DLD1 (cell line): ENCODE data around the gene SHISA9.
"Not testable (repeated sequence)": the region's sequence is repeated elsewhere in the genome, so short reads cannot be mapped to it uniquely, and the experiment has no call there.

Experiments used
- in situ Hi-C: cut with HindIII; loops from 2 replicates; pipeline ENCODE4 v1.10.0; 2017; ENCODE audit warnings: low sequenced_read_pairs

SHISA9 gene

DNA sequence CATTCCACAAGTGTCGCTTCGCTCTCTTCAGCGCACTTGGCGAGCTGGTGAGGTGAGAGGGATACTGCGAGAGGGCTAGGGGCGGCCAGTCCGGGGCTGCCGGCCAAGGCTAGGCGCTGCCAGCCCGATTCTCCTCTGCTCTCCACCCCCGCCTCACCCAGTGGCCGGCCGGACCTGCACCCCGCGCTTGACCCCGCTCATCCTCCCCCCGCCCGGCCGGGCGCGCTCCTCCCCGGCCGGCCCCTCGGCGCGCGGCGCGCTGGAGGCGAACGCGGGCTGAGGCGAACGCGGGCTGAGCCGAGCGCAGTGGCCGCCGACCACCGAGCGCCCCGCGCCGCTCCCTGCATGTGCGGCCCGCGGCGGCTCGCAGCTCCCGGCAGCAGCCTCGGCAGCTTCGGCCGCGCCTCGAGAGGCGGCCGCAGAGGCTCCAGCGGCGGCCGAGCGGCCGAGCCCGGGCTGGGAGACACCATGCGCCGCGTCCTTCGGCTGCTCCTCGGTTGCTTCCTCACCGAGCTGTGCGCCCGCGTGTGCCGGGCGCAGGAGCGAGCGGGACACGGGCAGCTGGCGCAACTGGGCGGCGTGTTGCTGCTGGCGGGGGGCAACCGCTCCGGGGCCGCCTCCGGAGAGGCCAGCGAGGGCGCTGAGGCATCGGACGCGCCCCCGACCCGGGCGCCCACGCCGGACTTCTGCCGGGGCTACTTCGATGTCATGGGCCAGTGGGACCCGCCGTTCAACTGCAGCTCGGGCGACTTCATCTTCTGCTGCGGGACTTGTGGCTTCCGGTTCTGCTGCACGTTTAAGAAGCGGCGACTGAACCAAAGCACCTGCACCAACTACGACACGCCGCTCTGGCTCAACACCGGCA is at the start of gene SHISA9:
TSS of gene SHISA9 (plus strand) at position 2 of the 865 bp plus-strand sequence.
- in situ Hi-C loops: no loop called here

DNA sequence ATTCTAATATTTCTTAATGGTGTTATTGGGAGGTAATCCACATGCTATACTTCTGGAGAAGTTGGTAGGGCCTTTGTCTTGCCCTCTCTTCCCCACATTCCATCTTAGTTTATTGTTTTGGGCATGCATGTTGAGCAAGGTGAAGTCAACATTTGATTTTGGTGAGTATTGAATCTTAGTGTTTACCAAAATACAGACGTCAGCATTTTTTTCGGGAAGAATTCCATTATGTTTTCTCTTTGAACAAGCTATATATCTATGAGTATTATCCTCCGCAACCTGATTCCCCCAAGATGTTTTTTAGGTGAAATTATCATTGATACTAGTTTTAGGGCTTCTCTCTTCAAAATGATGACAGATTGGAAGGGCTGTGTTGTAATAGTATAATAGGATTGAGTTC is 47.4 kb upstream of the SHISA9 start:
- in situ Hi-C loops: no loop called here

DNA sequence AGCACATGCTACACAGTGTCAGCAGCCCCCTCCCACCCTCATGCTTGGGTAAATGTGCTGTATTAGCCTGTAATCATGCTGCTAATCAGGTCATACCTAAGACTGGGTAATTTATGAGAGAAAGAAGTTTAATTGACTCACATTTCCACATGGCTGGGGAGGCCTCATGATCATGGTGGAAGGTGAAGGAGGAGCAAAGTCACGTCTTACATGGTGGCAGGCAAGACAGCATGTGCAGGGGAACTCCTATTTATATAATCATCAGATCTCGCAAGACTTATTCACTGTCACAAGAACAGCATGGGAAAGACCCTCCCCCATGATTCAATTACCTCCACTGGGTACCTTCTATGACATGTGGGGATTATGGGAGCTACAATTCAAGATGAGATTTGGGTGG is 44.0 kb upstream of the SHISA9 start:
- in situ Hi-C loops: not testable (repeated sequence)

DNA sequence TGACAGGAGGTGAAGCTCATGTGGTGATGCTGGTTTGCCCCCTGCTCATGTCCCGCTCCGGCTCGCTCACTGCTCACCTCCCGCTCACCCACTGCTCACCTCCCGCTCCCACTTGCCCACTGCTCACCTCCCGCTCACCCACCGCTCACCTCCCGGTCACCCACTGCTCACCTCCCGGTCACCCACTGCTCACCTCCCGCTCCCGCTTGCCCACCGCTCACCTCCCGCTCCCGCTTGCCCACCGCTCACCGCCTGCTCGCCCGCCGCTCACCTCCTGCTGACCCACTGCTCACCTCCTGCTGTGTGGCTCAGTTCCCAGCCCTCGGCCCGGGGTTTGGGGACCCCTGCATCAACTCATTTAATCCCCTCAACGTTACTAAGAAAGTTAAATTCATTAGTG is 39.1 kb upstream of the SHISA9 start:
- in situ Hi-C loops: no loop called here

DNA sequence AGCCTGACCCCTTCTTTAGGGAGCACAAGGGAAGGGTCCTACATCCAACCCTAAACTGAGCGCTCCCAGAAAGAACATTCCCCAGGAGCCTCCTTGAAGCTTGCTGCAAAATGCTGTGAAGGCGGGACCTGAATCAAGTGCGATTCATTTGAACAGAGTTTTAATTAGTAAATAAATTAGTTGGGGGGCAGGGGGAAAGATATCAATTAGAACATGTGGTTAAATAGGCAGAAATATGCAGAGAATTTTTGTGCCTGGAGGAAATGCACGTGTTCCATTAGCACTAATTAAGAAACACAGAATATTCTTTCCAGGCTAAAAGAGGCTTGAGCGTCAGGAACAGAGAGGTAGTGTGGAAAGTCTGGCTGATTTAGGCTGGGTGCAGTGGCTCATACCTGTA is 38.5 kb upstream of the SHISA9 start:
- in situ Hi-C loops: no loop called here

DNA sequence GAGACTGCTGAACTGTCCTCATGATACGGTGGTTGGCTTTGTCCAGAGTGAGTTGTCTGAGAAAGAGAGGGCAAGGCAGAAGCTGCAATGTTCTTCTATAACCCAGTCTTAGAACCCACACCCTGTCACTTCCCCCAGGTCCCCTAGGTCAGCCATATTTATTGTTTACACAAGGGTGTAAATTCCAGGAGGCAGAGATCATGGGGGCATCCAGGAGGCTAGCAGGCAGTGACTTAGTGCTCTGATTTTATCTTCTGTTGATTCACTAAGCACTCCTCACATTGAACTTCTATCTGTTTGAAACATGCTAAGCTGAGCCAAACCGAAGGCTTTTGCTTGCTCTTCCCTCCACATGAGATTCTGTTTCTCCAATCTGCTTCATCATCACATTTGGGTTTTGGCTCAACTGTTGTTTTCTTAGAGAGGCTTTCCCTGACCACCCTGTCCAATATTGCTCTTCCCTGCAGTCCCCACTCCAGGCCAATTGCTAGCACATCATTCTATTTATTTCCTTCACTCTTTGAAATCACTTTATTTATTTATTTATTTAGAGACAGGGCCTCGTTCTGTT is 34.3 kb upstream of the SHISA9 start:
- in situ Hi-C loops: no loop called here

DNA sequence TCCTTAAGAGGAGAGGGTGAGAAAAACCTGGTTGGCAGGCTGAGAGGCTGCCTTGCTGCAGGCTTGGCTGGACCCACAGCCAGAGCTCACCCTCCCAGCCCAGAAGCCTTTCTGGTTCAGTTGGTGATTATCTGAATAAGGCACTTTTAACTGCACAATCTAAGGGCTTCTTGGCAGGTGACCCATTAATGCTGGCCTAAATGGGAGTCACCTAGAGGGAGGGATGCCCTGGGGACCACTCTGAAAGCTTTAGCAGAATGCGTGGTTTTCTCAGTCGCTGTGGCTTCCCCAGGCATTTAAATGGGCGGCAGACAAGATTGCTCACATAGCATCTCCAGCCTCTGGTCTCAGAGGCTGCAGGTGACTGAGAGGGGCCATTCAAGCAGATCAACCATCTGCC is 33.2 kb upstream of the SHISA9 start:
- in situ Hi-C loops: no loop called here

DNA sequence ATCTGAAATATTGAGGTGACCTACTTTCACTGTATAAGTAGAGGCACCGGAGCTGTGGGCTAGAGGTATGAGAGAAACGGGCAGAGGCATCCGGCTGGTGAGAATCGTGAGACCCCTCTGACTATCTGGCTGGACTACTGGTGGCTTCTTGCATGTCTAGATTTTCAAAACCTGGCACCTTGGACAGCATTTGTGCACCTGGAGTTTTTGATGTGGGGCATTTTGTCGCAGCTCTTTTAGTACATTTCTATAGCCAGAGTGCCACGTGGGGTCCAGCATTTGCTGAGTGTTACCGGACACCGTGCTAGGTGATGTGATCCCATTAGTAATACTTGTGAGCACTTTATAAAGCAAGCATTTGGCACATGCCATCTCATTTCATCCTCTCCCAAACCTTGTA is 32.6 kb upstream of the SHISA9 start:
- in situ Hi-C loops: no loop called here

DNA sequence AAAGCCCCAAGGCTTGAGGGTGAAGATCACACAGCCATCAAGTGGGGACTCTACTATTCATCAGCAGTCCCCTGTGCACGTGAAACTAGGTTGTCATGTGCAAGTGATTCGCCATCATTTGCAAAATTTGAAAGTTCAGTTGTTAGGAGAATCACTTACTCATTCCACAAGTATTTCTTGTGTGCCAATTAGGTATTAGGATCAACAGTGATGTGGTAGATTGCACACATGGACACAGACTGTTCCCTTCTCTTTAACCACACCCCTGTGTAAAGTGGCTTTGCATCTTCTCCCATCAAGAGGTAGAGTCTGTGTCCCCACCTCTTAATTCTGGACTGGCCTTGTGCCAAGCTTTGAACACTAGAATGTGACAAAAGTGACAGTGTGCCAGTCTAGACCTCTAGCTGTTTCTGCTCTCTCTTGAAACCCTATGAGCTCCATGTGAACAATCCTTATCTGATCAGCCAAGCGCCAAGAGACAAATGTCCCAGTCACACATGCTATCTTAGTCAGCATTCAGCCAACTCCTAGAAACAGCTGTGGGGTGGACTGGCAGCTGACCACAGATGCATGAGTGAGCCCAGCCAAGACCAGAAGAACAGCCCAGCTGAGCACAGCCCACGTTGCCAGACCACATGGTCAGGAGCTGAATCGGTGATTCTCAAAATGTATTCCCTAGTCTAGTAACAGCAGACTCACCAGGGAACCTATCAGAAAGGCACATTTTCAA is 31.5 kb upstream of the SHISA9 start:
- in situ Hi-C loops: no loop called here

DNA sequence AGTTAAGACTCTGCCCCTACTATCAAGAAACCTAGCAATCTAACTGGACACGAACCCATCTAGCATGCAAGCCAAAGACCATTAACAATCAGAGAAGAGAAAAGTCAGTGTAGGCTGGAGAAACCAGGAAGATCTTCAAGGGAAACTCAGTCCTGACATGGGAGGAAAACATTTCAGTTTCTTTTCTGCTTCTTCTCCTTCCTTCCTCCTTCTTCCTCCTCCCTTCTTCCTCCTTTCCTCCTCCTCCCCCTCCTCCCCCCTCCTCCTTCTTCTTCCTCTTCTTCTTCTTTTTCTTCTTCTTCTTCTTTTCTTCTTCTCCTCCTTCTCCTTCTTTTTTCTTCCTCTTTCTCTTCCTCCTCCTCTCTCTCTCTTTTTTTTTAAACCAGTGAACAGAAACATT is 29.6 kb upstream of the SHISA9 start:
- in situ Hi-C loops: no loop called here

DNA sequence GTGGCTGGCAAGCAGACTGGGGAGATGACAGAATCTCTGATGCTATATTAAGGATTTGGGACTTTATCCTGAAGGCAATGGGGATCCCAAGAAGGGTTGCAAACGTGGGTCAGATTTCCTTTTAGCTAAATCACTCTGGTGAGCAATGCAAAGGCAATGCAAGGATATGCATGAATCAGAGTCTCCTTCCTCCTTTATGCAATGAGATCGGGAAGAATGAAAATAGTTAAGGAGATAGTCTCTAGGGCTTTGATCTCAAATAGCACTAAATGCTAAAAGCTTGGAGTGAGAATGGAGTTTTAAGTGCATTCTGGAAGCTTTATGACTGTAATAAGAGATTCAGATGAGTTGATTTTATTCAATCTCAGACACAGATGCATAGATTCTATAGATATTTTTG is 27.2 kb upstream of the SHISA9 start:
- in situ Hi-C loops: no loop called here

DNA sequence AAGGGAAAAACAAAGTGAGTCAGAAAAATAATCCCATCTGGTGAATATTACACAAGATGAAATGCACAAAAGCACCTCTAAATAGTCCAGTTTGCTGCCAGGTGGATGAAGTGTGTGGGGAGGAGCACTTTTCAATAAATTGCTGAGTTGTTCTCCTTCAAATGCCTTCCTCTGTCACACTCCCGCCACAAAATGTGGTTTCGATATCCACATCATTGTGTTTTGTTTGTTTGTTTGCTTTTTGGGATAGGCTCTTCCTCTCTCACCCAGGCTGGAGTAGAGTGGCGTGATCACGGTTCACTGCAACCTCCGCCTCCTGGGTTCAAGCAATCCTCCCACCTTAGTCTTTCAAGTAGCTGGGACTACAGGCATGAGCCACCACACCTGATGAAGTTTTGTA is 24.6 kb upstream of the SHISA9 start:
- in situ Hi-C loops: no loop called here

DNA sequence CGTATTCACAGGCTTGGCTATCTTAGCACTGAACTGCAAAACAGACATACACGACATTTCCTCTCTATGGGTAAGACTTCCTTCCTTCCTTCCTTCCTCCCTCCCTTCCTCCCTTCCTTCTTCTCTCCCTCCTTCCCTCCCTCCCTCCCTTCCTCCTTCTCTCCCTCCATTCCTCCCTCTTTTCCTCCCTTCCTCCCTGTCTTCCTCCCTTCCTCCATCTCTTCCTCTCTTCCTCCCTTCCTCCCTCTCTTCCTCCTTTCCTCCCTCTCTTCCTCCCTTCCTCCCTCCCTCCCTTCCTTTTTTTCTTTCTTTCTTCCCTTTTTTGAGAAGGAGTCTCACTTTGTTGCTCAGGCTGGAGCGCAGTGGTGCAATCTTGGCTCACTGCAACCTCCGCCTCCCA is 22.4 kb upstream of the SHISA9 start:
- in situ Hi-C loops: no loop called here

DNA sequence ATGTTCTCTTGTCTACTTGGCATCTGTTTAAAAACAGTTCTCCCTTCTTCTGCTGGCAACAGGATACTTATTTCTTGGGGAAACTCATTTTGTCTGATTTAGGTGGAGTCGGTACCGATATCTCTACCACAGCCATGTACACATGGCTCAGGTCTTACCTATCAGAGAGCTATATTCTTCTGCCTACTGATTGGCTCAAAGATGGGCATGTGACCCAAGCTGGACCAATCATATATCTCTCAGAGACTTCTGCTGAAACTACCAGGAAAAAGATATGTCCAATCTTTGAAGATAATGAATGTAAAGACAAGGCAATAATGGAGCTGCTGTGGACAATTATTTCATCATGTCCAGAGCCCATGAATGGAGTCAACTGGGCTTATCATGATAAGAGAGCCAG is 21.6 kb upstream of the SHISA9 start:
- in situ Hi-C loops: no loop called here

DNA sequence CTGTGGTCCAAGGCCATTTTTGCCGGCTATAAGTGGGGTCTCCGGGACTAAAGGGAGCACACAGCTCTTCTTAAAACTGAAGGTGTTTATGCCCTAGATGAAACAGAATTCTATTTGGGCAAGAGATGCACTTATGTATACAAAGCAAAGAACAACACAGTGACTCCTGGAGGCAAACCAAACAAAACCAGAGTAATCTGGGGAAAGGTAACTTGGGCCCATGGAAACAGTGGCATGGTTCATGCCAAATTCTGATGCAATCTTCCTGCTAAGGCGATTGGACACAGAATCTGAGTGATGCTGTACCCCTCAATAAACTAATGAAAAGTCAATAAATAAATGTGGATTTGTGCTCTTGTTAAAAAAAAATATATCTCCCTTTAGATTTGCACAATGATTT is 20.2 kb upstream of the SHISA9 start:
- in situ Hi-C loops: no loop called here

DNA sequence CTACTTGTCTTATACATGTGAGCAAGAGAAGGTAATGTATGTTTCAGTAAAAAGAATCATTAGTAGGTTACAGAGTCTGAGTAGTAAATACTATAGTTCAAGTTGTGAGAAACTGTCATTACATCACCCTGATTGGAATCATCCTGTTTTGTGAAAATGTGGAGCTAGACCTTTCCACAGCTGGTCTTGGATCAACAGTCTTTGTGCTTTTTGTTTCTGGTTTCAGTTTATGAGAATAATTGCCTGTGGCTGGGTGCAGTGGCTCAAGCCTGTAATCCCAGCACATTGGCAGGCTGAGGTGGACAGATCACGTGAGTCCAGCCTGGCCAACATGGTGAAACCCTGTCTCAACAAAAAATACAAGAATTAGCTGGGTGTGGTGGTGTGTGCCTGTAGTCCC is 19.7 kb upstream of the SHISA9 start:
- in situ Hi-C loops: no loop called here

DNA sequence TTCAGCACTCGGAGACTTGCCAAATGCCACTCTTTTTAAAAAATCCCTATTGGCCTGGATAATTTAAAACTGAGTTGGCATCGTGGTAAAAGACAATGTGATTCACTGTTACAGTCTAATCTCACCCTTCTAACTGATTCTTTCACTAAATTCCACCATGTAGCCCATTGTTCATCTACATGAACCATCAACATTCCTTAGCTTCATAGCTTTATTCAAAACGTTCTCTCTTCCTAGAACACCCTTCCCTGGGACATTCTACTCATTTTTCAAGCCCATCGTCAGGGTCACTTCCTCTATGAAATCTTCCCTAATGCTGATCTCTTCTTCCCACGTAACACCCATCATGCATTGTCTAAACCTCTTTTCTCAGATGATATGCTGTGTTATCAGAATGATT is 15.7 kb upstream of the SHISA9 start:
- in situ Hi-C loops: no loop called here

DNA sequence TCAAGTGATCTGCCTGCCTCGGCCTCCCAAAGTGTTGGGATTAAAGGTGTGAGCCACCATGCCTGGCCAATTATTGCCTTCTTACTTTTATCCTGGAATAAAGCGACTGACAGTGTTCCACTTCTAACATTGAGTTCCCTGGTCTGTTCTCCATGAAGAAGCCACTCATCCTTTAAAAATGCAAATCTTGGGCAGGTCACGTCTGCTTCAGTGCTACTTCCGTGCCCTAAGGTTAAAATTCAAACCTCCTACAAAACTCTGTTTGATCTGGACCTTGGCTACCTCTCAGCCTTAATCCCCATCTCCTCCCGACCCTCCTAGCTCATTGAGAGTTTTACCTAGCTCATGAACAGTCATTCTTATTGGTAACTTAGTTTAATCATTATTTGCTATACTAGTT is 9.6 kb upstream of the SHISA9 start:
- in situ Hi-C loops: no loop called here

DNA sequence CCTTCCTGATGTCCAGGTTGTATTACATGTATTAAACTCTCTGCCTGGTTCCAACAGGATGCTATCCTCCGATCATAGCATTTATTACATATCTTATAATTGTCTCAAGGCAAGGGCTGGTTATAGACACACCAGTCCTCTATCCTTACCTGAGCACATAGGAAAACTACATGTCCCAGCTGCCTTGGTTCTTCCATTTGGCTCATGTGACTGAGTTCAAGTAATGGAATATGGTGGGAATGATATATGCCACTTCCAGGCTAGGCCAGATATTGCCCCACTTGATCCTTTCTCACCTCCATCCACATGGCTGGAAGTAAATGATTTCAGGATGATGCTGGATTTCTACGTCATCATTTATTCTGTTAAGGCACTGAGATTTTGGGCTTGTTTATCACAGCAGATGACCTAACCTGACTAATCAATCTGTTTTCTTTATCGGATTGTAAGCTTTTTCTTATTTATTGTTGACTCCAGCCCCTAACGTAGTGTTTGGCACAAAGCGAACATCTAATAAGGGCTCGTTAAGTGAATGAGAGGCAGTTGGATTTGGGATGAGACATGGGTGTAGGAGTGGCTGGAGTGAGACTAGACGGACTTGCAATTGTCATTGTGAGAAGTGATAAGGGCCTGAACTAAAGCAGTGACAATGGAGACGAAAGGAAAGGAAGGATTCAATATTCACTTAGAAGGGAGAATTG is 8.2 kb upstream of the SHISA9 start:
- in situ Hi-C loops: no loop called here

DNA sequence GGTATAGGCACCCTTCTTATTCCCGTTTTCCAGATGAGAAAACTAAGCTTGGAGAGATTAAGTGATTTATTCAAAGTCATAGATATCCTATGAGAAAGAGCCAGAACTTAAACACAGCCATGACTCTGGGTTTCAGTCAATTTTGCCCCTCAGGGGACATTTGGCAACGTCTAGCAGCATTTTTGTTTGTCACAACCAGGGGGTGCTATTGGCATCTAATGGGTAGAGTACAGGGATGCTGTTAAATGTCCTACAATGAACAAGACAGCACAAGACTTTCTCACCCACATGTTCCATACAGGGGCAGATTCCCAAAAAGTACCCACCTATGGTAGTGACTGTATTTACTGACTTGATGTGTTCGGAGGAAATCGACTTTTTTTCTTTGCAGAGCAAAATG is 4.8 kb upstream of the SHISA9 start:
- in situ Hi-C loops: no loop called here

DNA sequence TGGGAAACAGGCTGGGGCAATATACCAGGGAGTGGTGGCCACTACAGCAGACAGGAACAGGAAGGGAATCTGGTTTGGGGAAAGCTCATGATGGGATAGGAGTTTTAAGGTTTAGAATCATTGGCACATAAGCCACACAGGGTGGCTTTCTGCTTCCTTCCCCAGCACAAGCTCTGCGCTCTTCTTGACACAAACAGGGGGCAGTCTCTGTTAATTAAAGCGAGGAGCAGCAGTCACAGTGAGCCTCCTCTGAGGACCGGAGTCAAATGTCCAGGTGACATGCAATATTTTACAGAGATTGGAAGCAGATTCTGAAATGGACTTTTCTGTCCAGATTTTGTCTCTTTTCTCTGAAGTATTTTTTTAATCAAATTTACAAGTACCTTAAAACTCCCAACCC is 2.8 kb upstream of the SHISA9 start:
- in situ Hi-C loops: no loop called here
